Cardiac atrium fibroblast (primary cell): ENCODE data around the gene KLB. TPM values are rescaled to one million over a fixed set of nuclear protein-coding genes. Genes with fewer than 3 reads are reported as not detected.

Experiments used
- total RNA-seq: library from RNA; depleted of rRNA; stranded (reverse); fragments of >200 nt; gene quantifications from 2 replicates; pipeline ENCODE4 v1.2.3, GENCODE V29; 2015

KLB gene
- not detected in 2 replicates for total RNA-seq

DNA sequence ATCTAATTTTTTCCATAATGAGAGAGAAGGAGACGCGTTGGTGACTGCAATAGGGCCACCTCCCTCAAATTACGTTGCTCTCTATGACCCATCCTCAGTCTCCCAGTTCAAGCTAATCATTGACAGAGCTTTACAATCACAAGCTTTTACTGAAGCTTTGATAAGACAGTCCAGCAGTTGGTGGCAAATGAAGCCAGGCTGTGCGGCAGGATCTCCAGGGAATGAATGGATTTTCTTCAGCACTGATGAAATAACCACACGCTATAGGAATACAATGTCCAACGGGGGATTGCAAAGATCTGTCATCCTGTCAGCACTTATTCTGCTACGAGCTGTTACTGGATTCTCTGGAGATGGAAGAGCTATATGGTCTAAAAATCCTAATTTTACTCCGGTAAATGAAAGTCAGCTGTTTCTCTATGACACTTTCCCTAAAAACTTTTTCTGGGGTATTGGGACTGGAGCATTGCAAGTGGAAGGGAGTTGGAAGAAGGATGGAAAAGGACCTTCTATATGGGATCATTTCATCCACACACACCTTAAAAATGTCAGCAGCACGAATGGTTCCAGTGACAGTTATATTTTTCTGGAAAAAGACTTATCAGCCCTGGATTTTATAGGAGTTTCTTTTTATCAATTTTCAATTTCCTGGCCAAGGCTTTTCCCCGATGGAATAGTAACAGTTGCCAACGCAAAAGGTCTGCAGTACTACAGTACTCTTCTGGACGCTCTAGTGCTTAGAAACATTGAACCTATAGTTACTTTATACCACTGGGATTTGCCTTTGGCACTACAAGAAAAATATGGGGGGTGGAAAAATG is at the start of gene KLB:
KLB (plus strand) TSS at position 168 of the 821 bp plus-strand sequence; CDS start at position 188, 20 bp downstream.

DNA sequence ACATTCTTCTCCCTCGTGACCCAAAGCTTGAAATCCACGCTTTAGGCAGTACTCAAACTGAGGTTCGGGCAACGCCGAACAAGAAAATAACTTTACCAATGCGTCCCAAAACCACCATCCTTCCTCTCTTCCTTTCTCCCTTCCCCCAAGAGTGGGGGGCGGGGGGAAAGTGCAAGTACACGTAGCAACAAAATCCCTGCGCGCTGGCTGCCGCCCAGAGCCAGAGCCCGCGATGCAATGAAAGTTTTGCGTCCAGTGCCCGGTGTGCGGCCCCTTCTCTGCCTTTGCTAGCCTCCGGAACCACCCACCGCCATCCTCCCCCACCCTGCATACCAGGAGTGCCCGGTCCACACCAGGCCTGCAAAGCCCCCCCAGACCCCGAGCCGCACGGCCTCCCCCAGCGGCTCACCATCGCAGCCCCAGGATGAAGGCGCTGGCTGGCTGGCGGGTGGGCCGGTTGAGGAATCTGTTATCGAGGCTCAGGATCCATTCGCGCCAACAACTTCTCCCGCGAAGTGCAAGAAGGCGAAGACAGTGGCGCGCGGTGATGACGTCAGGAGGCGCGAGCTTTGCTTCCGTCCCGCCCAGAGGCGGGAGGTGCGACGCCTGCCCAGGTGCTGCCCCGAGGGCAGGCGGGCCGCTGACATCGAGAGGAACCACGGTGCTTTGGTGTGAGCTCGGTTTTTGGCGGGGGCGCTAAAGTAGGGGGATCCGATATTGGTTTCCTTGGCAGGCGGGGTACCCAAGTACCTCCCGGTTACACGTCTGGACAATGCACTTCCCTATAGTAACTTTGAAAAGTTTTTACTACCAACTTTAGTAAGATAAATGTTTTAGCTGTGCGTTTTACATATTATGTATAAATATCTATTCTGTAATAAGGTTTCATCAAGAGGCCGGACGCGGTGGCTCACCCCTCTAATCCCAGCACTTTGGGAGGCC is 40.6 kb upstream of the KLB start, which contains the start of gene RFC1:
RFC1 (minus strand) TSS at position 533 of the 942 bp plus-strand sequence; CDS start at position 412, 121 bp downstream.

DNA sequence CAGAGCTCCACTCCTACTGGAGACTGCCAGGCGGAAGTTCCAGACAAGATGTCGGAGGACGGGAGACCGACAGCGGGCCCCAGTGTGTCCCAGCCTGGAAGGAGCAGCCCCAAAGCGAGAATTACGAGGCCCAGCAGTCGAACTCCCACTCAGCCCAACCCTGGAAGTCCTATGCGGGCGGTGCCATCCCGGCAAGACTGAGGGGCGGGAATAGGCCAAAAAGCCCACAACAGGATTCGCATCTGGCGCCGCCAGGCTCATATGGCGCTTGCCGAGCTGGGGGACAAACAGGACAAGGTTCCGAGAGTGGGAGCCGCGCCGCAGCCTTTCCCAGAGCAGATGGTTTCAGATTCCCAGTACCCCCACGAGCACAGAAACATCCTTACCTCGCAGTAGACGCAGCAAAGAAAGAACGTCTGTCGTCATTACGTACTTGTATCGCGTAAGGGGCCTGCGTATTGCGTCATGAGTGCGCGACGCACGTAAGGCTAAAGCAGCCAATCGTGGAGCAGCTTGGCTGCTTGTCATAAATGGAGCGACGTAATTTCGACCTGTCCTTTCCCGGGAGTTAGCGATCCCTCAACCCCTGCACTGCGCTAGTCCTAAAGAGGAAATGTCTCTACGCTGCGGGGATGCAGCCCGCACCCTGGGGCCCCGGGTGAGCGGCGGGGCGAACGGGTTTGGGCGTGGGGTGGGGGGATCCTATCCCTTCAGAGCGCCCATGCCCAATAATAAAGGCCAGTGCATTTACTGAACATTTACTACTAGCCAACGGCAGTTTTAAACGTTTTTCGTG is 52.0 kb downstream of the KLB start, which contains the start of the genes LIAS and RPL9:
LIAS (plus strand) TSS at position 552 of the 796 bp plus-strand sequence; CDS start at position 614, 62 bp downstream.
RPL9 (minus strand) TSS at position 418 of the 796 bp plus-strand sequence. CDS start 483 bp downstream, outside the sequence.

Other genes starting within 250 kb of the KLB start
- gene WDR19, start 224.4 kb upstream of the KLB start, total RNA-seq, result 12.8 and 19.9 TPM in 2 replicates
- 15.0 and 16.8 TPM in 2 replicates for gene RFC1, start 40.6 kb upstream of the KLB start, total RNA-seq
- 3,792 and 4,113 TPM in 2 replicates for gene RPL9, start 52.0 kb downstream of the KLB start, total RNA-seq
- 4.9 and 6.5 TPM in 2 replicates for gene LIAS, start 52.1 kb downstream of the KLB start, total RNA-seq
- 100 and 106 TPM in 2 replicates for gene UGDH, start 120.5 kb downstream of the KLB start, total RNA-seq
- 18.1 and 32.4 TPM in 2 replicates for gene SMIM14, start 231.9 kb downstream of the KLB start, total RNA-seq